Limb (tissue), 2 donors: ENCODE measurements around the gene SPATA2L.
A peak's percentile ranks its signal among the peaks of the same experiment; 100 is the strongest.
"Not testable (repeated sequence)": the region's sequence is repeated elsewhere in the genome, so short reads cannot be mapped to it uniquely, and the experiment has no call there.

ENCODE experiments used
- DNase-seq, 2 donors: peaks; one replicate each; pipeline ENCODE4 v3.0.0-alpha.2; 2016; ENCODE audit errors: extremely low spot score in 2 of 2

The SPATA2L gene

GRCh38 chr16:89707695-89708094 is 6.2 kb upstream of the SPATA2L start:
- DNase-seq, result no peak

- no peak for DNase-seq
Measured at GRCh38 chr16:89706518-89707260, 5.2 kb upstream of the SPATA2L start.

- no peak for DNase-seq
Measured at GRCh38 chr16:89705006-89705405, 3.5 kb upstream of the SPATA2L start.

- no peak for DNase-seq
Measured at GRCh38 chr16:89704281-89704680, 2.8 kb upstream of the SPATA2L start.

GRCh38 chr16:89700649-89701424 is 668 bp downstream of the SPATA2L start:
- peak in 1 of 2 donors; percentile 70 for DNase-seq

GRCh38 chr16:89700100-89700648 is 1.3 kb downstream of the SPATA2L start:
- peak; percentile 93 to 96 for DNase-seq

GRCh38 chr16:89699629-89700099 is 1.8 kb downstream of the SPATA2L start:
- not testable (repeated sequence) for DNase-seq

GRCh38 chr16:89698717-89699116 is 2.8 kb downstream of the SPATA2L start:
- DNase-seq, result not testable (repeated sequence)

GRCh38 chr16:89697616-89698331 is 3.7 kb downstream of the SPATA2L start:
- DNase-seq, result peak in 1 of 2 donors; percentile 45

GRCh38 chr16:89697161-89697615 is 4.3 kb downstream of the SPATA2L start:
- DNase-seq, result peak in 1 of 2 donors; percentile 45

GRCh38 chr16:89696670-89697128 is 4.8 kb downstream of the SPATA2L start:
- peak in 1 of 2 donors; percentile 36 for DNase-seq

GRCh38 chr16:89695875-89696669 is 5.4 kb downstream of the SPATA2L start:
- DNase-seq, result peak in 1 of 2 donors; percentile 32

GRCh38 chr16:89695086-89695874 is 6.2 kb downstream of the SPATA2L start:
- no peak for DNase-seq

- DNase-seq, result not testable (repeated sequence)
Measured at GRCh38 chr16:89694784-89695085, 6.8 kb downstream of the SPATA2L start.

GRCh38 chr16:89693931-89694783 is 7.3 kb downstream of the SPATA2L start:
- DNase-seq, result no peak

- no peak for DNase-seq
Measured at GRCh38 chr16:89693289-89693731, 8.2 kb downstream of the SPATA2L start.

GRCh38 chr16:89691986-89692569 is 9.4 kb downstream of the SPATA2L start:
- no peak for DNase-seq

- DNase-seq, result no peak
Measured at GRCh38 chr16:89691231-89691985, 10.1 kb downstream of the SPATA2L start.
